HG03159 (cell line): ENCODE measurements around the gene IFT80.
"Not testable (repeated sequence)": the region's sequence is repeated elsewhere in the genome, so short reads cannot be mapped to it uniquely, and the experiment has no call there.

Source experiments
- ATAC-seq: cut with Tn5 transposase; IDR thresholded peaks from one replicate; pipeline ENCODE4 v1.9.1; 2021; ENCODE audit warnings: mild to moderate bottlenecking, moderate library complexity; ENCODE audit not compliant: unreplicated experiment

Gene IFT80

DNA sequence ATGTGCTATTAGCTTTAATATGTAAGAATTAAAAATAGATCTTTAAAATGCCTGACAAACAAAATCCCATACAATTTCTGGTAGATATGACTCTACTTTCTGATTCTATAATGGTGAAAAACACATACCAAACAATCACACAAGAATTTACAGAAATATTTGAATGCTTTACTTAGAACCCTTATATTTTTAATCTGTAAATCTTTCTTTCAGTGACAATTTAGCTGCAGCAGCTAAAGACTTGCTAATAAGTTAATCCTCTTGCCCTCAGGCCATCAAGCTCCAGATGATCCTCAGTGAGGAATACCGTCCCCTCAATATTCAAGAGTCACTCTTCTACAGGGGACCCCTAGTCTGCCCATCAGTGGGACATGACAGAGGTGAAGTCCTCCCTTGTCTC is 118.2 kb downstream of the IFT80 start:
- no peak for ATAC-seq

DNA sequence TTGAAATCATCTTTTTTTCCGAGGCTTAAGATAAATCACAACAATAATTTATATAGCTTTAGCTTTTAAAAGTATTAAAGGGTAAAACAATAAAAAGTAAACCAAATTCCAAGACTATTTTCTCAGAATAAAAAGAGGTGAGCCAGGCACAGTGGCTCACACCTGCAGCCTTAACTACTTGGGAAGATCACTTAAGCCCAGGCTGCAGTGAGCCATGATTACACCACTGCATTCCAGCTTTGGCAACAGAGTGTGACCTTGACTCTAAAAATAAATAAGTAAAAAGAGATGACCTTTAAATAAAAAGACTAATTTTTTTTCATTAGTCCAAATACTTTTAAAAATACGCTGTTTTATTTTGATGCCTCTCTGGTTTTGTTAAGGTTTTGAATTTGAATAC is 119.4 kb downstream of the IFT80 start:
- ATAC-seq = no peak

DNA sequence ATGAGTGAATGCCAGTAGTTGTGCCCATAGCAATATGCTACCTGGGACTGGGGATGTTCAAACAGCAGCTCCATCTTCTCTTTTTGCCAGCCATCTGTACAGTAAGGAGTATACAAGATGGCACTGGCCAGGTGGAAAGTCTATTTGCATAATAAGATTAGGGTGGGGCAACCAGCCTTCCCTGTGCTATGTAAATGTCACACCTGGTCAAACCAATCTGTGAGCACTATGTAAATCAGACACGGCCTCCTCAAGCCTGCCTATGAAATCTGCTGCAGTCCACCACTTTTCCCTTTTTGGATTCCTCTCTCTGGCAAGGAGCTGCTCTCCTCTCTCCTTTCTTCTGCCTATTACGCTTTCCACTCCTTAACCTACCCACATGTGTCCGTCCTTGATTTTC is 120.8 kb downstream of the IFT80 start:
- no peak for ATAC-seq

DNA sequence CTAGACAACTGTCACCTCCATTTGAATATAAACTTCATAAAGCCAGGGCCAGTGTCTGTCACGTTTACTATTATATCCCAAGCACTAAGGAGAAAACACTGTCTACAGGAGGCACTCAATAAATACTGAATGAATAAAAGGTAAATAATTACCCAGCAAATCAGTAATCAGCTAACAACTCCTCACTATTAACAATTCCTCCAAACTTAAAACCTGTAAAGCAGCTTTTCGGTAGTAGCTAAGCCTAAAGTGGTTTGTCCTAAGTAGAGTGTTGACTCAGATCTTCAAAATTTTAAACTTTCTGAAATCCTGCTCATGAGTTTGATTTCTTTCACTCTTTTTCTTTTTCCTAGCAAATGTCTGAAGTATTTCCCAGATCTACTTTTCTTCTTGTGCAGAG is 133.9 kb downstream of the IFT80 start:
- no peak for ATAC-seq

DNA sequence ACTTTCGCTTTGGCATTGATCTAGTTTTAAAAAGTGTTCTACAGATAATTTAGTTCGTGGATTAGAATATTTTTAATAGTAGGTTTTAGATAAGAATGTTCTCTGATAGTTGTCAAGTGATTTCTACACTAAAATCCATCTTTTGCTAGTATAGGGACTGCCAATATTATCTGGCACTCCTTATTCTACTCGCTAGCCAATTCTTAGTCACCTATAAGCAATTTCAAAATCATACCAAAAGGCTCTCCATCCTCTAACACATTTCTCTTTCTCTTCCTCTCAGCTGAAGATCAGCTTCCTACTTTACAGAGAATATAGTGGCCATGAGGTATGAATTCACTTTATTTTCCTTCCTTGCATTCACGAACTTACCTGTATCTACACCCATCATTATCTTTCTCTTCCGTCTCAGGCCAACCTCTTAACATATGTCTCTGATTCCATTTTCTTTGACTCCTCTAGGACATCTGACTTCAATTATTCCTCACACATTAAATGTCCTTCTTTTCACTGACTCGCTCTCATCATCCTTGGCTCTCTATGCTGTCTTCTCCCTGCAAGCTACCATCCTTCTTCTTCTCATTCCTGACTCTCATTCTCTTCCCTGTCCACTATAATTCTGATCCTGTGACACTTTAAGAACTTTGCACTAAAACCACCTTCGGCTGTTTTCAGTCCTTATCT is 138.3 kb downstream of the IFT80 start:
- ATAC-seq = no peak

DNA sequence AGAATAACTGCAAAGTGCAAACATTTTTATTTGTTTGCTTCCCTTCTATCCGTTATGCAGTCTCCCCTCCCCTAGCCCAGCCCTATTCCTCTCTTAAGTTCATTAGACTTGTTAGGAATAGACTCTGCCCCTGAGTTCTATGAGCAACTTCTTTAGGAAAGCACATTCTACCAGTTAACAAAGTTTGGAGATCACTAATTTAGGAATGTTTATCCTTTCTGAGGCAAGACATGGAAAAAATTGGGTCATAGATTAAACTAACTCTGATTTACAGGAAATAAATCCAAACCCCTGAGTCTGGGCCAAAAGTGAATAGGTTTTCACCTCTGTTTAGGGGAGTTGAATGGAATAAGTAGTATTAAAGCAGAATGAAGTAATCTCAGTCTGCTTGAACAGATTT is 139.4 kb downstream of the IFT80 start:
- ATAC-seq = no peak

DNA sequence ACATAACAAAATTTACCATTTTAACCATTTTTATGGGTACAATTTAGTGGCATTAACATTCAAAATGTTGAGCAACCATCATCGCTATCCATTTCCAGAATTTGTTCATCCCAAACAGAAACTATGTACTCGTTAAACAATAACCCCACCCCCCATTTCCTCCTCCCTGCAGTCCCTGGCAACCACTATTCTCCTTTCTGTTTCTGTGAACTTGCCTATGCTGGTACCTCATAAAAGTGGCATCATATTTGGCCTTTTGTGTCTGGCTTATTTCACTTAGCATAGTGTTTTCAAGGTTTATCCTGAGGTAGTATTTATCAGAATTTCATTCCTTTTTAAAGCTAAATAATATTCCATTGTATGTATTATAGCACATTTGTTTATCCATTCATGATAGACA is 141.4 kb downstream of the IFT80 start:
- ATAC-seq = no peak

DNA sequence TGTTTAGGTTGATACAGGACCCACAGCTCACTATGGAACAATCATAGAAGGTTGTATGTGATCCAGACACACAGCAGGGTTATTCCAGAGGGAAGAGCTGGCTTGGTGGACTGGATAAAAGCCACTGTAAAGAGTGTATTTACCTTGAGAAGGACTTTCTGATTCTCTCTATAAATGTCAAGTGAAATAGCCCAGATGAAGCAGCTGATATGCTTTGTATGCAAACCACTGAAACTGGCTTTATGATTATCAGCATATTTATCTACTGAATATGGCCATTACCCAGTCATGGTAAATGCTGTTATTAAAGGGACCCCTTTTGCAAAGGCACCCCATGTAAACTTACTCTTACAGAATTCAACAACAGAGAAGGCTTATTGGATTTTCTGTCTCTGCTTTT is 145.7 kb downstream of the IFT80 start:
- ATAC-seq = no peak

DNA sequence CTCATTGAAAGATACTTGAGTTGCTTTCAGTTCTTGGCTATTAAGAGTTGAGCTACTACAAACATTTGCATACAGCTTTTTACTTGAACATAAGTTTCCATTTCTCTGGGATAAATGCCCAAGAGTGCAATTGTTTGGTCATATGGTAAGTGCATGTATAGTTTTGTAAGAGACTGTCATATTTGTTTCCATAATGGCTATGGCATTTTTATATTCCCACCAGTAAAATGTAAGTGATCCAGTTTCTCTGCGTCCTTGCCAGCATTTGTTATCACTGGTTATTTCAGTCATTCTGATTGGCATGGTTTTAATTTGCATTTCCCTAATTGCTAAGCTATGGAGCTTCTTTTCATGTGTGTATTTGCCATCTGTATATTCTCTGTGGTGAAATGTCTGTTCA is 151.3 kb downstream of the IFT80 start:
- ATAC-seq = no peak

DNA sequence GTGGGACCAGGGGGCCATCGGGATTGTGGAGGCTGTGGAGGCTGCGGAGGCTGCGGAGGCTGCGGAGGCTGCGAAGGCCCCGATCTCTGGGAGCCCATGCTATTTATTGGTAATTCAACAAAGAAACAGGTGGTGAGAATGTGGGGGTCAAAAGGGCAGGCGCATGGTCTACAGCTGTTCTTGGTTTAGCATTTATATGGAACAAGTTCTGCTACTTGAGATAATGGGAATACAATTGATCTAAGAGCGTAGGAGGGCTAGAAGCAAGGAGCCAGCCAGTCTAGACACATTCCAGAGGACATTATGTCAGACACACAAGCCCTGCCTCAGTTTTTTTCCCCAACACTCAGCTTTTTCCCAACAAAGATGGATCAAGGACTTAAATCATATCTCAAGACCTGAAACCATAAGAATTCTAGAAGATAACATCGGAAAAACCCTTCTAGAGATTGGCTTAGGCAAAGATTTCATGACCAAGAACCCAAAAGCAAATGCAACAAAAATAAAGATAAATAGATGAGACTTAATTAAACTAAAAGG is 153.7 kb downstream of the IFT80 start:
- ATAC-seq = no peak

DNA sequence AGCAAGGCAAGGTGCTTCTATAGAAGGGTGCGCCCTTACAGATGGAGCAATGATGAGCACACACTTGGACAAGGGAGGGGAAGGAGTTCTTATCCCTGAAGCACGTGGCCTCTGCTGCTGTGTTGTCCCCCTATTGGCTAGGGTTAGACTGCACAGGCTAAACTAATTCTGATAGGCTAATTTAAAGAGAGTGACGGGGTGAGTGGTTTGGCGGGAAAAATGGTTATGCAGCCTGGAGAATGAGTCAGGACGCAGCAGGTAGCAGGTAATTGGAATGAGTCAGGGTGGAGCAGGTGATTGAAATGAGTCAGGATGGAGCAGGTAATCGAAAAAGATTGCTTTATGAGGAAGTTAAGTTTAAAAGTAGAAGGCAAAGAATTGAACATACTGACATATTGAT is 158.3 kb downstream of the IFT80 start:
- ATAC-seq = not testable (repeated sequence)

DNA sequence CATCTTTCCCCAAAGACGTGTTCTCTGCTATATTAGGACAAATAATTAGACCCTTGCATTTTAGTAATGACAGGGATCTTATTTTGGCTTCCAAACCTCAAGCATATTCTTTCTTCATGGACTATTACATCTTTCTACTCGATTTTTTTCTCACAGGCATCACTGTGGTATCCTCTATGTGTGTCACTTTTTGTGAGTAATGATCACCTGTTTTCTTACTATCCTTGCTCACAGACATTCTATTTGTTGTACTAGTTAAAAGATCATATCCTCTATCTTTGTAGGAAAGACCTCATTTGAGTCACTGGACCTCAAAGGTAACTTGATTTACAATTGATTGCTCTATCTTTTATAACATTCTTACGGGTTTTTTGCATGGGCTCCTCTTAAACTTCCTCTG is 167.0 kb downstream of the IFT80 start:
- ATAC-seq = no peak

DNA sequence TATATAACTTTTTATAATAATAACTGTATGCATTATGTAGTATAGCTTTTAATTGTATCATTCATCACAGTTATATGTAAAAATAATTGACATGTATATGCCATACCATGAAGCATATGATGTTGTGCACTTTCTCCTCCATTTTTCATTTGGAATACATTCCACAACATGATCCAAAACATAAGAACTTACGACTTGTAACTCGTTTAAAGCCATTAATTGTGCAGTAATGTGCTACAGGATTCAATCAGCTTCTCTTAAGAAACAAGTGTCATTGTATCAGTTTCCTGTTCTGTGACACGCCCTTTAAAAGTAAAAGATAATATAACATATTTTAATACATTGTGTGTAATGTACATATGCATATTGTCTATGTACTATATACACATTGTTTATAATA is 171.6 kb downstream of the IFT80 start:
- ATAC-seq = no peak

DNA sequence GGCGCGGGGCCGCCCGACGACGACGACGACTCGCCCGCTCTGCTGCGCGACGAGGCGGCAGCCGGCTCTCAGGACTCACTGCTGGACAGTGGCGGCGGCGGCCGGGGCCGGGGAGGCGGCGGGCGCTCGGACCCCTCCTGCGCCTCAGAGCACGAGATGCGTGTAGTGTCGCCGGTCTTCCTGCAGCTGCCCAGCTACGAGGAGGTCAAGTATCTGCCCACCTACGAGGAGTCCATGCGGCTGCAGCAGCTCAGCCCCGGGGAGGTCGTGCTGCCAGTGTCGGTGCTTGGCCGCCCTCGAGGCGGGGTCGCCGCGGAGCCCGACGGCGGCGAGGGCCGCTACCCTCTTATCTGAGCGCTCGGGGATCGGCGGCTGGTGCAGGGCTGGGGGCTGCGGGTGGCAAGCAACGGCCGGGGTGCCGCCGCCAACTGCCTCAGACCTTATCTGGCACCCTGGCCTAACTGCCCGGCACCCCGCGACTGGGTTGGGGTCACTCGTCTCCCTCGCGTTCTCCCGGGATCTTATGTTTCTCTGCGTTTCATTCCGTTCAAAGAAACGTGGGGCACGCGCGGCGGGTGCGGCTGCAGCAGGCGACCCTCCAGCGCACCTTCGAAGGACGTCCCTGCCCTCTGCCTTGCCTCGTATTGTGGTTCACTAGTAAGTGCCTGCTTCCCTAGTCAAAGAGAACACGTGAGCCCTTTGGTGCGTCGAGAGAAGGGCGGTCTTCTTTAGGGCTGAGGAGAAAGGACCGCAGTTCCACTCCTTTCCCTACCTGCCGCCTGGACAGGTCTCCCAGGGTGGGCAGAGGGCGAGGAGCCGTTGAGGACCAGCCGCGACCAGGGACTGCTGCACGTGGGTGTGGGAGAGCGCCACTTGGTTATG is 172.8 kb downstream of the IFT80 start:
- peak; percentile 28 for ATAC-seq

DNA sequence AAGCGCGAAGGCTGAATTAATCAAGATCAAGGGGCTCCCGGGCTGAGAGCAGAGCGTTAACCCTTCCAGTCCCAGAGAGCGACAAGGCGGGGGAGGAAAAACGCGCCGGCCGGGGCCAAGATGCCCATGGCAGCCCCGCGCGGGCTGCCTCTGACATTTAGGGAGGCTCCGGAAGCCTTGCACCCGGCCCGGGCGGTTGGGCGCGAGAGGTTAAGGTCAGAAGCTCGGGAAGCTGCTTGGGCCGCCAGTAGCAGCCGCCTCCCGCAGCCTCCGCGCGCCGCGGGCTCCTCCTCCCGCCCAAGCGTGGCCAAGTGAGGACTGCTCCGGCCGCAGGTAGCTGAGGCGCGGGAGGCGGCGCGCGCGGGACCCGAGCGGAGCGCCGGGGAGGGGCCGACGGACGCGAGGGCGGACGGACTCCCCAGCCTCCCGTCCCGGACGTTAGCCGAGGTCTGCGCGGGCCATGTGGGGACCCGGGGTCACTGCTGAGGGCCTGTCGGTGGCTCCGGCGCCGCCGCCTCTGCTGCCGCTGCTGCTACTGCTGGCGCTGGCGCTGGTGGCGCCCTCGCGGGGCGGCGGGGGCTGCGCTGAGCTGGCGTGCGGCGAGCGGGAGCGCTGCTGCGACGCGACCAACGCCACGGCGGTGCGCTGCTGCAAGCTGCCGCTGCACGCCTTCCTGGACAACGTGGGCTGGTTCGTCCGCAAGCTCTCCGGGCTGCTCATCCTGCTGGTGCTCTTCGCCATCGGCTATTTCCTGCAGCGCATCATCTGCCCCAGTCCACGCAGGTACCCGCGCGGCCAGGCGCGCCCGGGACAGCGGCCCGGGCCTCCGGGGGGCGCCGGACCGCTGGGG is 173.6 kb downstream of the IFT80 start, which contains the start of gene C3orf80:
Gene C3orf80, plus strand, starts transcription at position 247 of the 850 bp plus-strand sequence. Its CDS starts 214 bp downstream, at position 461.
- ATAC-seq = peak; percentile 84

DNA sequence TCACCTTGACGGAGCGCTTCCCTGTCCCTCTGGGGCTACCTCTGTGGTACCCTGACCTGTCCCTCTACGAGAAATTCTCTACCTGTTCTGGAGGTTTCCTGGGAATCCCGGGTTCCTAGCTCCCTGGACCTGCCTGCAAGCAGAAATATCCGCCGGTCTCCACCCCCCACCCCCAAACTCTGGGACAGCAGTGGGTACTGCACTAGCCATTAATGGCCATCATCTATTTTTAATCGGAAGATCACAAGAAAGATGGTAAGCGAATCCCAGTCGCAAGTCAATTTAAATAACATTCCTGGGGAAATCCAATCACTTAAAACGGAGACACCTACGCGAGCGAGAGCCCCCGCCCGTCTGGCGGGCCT is 174.2 kb downstream of the IFT80 start:
- ATAC-seq = no peak

DNA sequence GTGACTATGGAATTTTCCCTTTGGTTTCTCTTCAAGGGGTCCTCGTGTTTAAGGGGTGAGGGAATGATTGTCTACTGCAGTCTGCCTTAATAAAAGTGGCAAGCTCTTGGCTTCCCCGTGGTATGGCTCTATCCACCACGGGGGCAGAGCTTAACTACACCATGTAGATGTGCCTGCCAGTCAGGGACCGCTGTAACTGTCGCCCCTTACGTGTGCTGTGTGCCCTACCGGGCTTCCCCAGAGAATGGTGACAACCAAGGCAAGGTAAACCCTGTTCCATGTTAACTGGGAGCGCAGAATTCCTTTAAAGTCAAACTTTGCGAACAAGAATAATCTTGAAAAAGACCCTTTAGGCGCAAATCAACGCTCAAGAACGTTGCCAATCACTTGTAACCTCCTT is 174.8 kb downstream of the IFT80 start:
- no peak for ATAC-seq

DNA sequence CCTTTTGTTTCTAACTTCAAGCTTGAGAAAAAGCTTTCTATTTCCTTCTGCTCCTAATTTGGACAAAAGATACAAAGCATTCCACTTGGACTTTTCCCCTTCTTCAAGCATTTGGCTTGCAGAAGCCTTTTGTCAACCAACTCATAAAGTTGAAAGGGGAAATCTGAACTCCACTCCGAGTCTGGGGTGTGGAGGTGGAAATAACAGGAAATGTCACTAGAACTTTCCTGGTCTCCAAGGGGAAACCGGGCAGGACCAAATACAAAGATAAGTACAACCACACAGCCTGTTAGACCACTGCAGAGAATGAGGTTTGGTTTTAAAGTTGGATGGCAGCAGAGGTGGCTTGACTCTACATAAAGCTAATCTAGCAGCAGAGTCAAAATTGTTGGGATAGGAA is 178.0 kb downstream of the IFT80 start:
- no peak for ATAC-seq

DNA sequence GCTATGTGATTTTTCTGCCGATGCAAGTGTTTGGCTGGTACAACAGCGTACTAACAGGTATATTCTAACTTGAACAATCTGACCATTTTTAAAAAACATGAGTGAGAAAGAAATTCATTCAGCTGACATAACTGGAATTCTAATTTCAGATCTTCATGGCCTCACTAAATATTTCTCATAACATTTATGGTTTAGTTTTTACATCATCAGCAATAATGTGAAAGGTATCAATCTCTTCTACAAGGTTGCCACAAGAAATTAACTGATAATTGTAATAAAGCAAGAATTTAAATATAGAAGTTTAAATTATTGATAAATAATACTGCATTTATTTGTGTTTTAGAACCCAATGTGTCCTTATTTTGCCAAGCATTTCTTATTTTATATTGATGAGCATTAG is 179.0 kb downstream of the IFT80 start:
- ATAC-seq = no peak

DNA sequence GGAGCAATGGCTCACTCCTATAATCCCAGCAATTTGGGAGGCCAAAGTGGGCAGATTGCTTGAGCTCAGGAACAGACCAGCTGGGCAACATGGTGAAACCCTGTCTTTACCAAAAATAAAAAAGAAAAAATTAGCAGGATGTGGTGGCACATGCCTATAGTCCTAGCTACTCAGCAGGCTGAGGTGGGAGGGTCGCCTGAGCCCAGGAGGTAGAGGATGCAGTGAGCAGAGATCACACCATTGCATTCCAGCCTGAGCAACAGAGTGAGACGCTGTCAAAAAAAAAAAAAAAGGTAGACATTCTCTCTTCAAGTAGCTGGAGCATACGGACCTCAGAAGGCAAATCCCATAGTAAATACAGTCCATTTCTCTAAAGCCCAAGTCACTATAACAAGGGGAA is 180.9 kb downstream of the IFT80 start:
- no peak for ATAC-seq

DNA sequence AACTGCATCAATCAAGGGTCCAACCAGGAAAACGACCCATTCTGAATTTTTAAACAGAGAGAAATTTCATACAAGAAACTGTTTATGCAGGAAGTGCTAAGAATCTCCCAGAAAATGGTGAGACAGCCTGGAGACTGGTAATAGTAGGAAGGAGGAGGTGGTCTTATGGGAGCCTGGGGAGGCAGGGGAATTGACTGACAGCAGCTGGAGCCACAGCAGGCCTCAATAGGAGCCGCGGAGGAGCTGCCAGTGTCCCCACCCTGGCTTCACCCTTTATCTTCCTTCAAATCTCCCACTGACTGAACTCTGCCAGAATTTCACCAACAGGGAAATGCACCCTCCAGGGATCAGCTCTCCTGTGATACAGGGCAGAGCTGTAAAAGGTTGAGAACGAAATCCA is 181.3 kb downstream of the IFT80 start:
- no peak for ATAC-seq
